Endothelial cell of umbilical vein (primary cell): ENCODE results near the gene BCO1. TPM values are rescaled to one million over a fixed set of nuclear protein-coding genes. Genes with fewer than 3 reads are reported as not detected.

Experiments
- BruUV-seq: library from RNA; stranded (reverse); fragments of 400-500 nt; replicated peaks from 2 replicates; lab custom pipeline; 2021; lab: Mats Ljungman, UMichigan
- CTCF ChIA-PET: fragments of 300-600, 350-600 bp; sonication (Branson Sonifier 250); formaldehyde crosslinking; loops from one replicate; lab custom pipeline; 2021; ENCODE audit warnings: antibody characterized with exemption, inconsistent platforms; lab: Charles Lee
- POLR2A ChIA-PET: fragments of 300-600, 350-600 bp; sonication (Branson Sonifier 250); formaldehyde crosslinking; loops from one replicate; lab custom pipeline; 2021; ENCODE audit warnings: antibody characterized with exemption, inconsistent platforms; lab: Charles Lee
- DNase-seq: peaks from one replicate; pipeline ENCODE4 v3.0.0-alpha.2; 2011; ENCODE audit warnings: low read depth, low spot score
- FAIRE-seq: peaks from 2 replicates; lab custom pipeline; 2011; peaks lifted over from hg19 to GRCh38; lab: Jason Lieb, UNC
- H2AFZ ChIP-seq: 2 replicates; pipeline ENCODE4 v1.6.0; 2012; ENCODE audit warnings: low read depth, low read length, control low read depth, inconsistent platforms
- H3K27ac ChIP-seq: 2 replicates; pipeline ENCODE4 v1.5.1; 2011; ENCODE audit warnings: low read depth, mild to moderate bottlenecking, control low read depth, low read length, moderate library complexity; ENCODE audit not compliant: insufficient read depth
- H3K27me3 ChIP-seq, 2 experiments: 2 replicates each; pipeline versions ENCODE4 v1.6.0 to v1.6.1; 2011; ENCODE audit warnings: low read length in 2 of 2, mixed read lengths in 1 of 2; ENCODE audit not compliant: control insufficient read depth in 2 of 2, insufficient read depth in 2 of 2
- H3K36me3 ChIP-seq, 2 experiments: 2 replicates in 1 of 2; 3 replicates in 1 of 2; pipeline ENCODE4 v1.5.1; 2011; ENCODE audit warnings: low read length in 2 of 2, mild to moderate bottlenecking in 1 of 2, moderate library complexity in 1 of 2; ENCODE audit not compliant: control insufficient read depth in 2 of 2, insufficient read depth in 2 of 2; ENCODE audit errors: extremely low read depth in 1 of 2
- H3K4me1 ChIP-seq: 3 replicates; pipeline ENCODE4 v1.5.1; 2011; ENCODE audit warnings: mild to moderate bottlenecking, low read length; ENCODE audit not compliant: control insufficient read depth, insufficient read depth; ENCODE audit errors: extremely low read depth
- H3K4me2 ChIP-seq: 2 replicates; pipeline ENCODE4 v1.6.1; 2011; ENCODE audit warnings: low read length, control low read depth, mixed read lengths; ENCODE audit not compliant: insufficient read depth
- H3K4me3 ChIP-seq, 3 experiments: fragments of 200-600 bp in 1 of 3; sonication (generic), shearing (Covaris generic) in 1 of 3; replicated peaks in 1 of 3; 2 replicates each; pipeline ENCODE4 v1.5.1; 2011 to 2016; ENCODE audit warnings: control low read depth in 3 of 3, low read length in 3 of 3, mild to moderate bottlenecking in 2 of 3, inconsistent platforms in 1 of 3, low read depth in 1 of 3, moderate library complexity in 1 of 3; ENCODE audit not compliant: insufficient read depth in 1 of 3
- H3K79me2 ChIP-seq: 2 replicates; pipeline ENCODE4 v1.6.0; 2012; ENCODE audit warnings: low read length, inconsistent platforms; ENCODE audit not compliant: control insufficient read depth, insufficient read depth
- H3K9ac ChIP-seq: replicated peaks from 2 replicates; pipeline ENCODE3; 2011; ENCODE audit warnings: low read length, control low read depth; ENCODE audit not compliant: insufficient read depth; ENCODE audit errors: extremely low read depth
- H3K9me1 ChIP-seq: replicated peaks from 3 replicates; pipeline ENCODE4 v1.6.0; 2011; ENCODE audit warnings: mild to moderate bottlenecking, low read length; ENCODE audit not compliant: control insufficient read depth, insufficient read depth; ENCODE audit errors: extremely low read depth
- H3K9me3 ChIP-seq: replicated peaks from 2 replicates; pipeline ENCODE4 v1.5.1; 2012; ENCODE audit warnings: low read length, inconsistent platforms; ENCODE audit not compliant: control insufficient read depth, insufficient read depth
- H4K20me1 ChIP-seq: replicated peaks from 2 replicates; pipeline ENCODE3; 2011; ENCODE audit warnings: mild to moderate bottlenecking, low read length; ENCODE audit not compliant: control insufficient read depth, insufficient read depth; ENCODE audit errors: extremely low read depth
- EZH2 ChIP-seq: IDR thresholded peaks from 2 replicates; pipeline ENCODE4 v1.6.1; 2012; ENCODE audit warnings: borderline replicate concordance, low read depth, mild to moderate bottlenecking, moderate library complexity, low read length, inconsistent platforms; ENCODE audit not compliant: severe bottlenecking
- FOS ChIP-seq: IDR thresholded peaks from 2 replicates; pipeline ENCODE4 v1.6.1; 2011; ENCODE audit warnings: mild to moderate bottlenecking, low read length, moderate library complexity, borderline replicate concordance; ENCODE audit not compliant: insufficient read depth
- GATA2 ChIP-seq: IDR thresholded peaks from 2 replicates; pipeline ENCODE4 v1.7.0; 2011; ENCODE audit warnings: low read depth, mild to moderate bottlenecking, moderate library complexity, mixed read lengths, low read length; ENCODE audit not compliant: insufficient read length, insufficient read depth
- JUN ChIP-seq: IDR thresholded peaks from 2 replicates; pipeline ENCODE4 v1.6.1; 2011; ENCODE audit warnings: borderline replicate concordance, low read depth; ENCODE audit not compliant: insufficient read length, insufficient read depth
- MYC ChIP-seq: IDR thresholded peaks from one replicate; pipeline ENCODE4 v1.6.1; 2011; ENCODE audit warnings: mild to moderate bottlenecking, low read depth, low read length
- POLR2A ChIP-seq: IDR thresholded peaks from 2 replicates; pipeline ENCODE4 v1.6.1; 2012; ENCODE audit warnings: low read depth, mild to moderate bottlenecking, control low read depth, low read length
- POLR2AphosphoS5 ChIP-seq: IDR thresholded peaks from 2 replicates; pipeline ENCODE4 v1.6.1; 2012; ENCODE audit warnings: low read depth, mild to moderate bottlenecking, control low read depth, low read length, moderate library complexity; ENCODE audit not compliant: insufficient read depth
- dilution Hi-C: fragments of 300-500 bp; cut with MboI; formaldehyde crosslinking; loops from one replicate; pipeline ENCODE4 v1.15.0; 2019; ENCODE audit warnings: low sequenced_read_pairs; ENCODE audit not compliant: extremely low pct_ligation_motif_present
- intact Hi-C: fragments of 100-400 bp; cut with micrococcal nuclease; formaldehyde crosslinking; loops from one replicate; pipeline ENCODE4 v1.10.0; 2022
- polyA plus RNA-seq, 4 experiments: library from polyadenylated mRNA; depleted of rRNA in 3 of 4; stranded (reverse) in 3 of 4; unstranded in 1 of 4; fragments of >200 nt; gene quantifications; 2 replicates each; pipeline versions ENCODE4 v1.2.1 to v1.2.3, GENCODE V29; 2011 to 2012; ENCODE audit warnings: missing spikeins in 1 of 4
- total RNA-seq: library from RNA; stranded (reverse); gene quantifications from 2 replicates; pipeline ENCODE4 v1.2.3, GENCODE V29; 2021
- TF ChIP-seq, protein P1 (sequence below): IDR thresholded peaks from 2 replicates; pipeline ENCODE4 v1.6.1; 2011; ENCODE audit not compliant: insufficient read depth, insufficient read length
- TF ChIP-seq, protein P2 (sequence below), 2 donors: IDR thresholded peaks; 1 replicate in 1 of 2; 2 replicates in 1 of 2; pipeline ENCODE4 v1.5.1; 2011; ENCODE audit warnings: low read length in 2 of 2, mild to moderate bottlenecking in 2 of 2, moderate library complexity in 2 of 2, control low read depth in 1 of 2, inconsistent platforms in 1 of 2, low read depth in 1 of 2; ENCODE audit not compliant: insufficient read depth in 1 of 2; ENCODE audit errors: extremely low read depth in 1 of 2

The BCO1 gene
- total and polyA plus RNA-seq, 2 donors (not counting 3 experiments of a cell fraction or from before 2014, with no cell fraction given) = not detected

DNA sequence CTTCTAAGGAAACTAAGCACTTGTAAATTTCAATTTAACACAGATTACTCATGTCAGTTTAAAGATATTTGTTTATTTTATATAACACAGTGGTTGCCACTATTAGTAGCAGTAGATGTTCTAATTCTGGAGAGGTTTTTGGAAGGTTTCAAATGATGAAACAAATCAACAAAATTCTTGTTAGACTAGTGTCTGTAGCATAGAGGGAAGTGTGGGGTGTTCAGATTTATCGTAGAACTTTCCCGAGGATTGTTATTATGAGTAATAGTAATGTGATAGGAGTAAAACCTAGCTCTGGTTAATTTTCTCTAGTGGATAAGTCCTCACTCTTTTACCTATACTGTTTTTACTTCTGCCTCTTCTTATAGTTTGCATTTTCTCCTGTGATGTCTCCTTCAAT is 82.5 kb downstream of the BCO1 start:
- Histone ChIP-seq H3K4me3 (no peak overlapping the region), H3K4me1 (peaks cover under 1% of the 10 kb centered on the region), H3K9me1 (no peaks in the 10 kb centered on the region), H2AFZ (no peak overlapping the region), H4K20me1 (peaks cover 9% of the 10 kb centered on the region), H3K4me2 (no peak overlapping the region), H3K79me2 (peaks cover 63% of the 10 kb centered on the region), H3K9me3 (no peaks in the 10 kb centered on the region), H3K36me3 (no peaks in the 10 kb centered on the region), H3K9ac (no peak overlapping the region), H3K27ac (no peak overlapping the region), H3K27me3 (no peaks in the 10 kb centered on the region)
- dilution Hi-C loops = no loop called here
- ChIA-PET CTCF (no interaction called here), POLR2A (no interaction called here)
- no TSS peak for BruUV-seq
- intact Hi-C loops = no loop called here
- TF ChIP-seq, protein P1, sequence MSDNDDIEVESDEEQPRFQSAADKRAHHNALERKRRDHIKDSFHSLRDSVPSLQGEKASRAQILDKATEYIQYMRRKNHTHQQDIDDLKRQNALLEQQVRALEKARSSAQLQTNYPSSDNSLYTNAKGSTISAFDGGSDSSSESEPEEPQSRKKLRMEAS = no peak
- no peak for TF ChIP-seq GATA2
- no peak for TF ChIP-seq POLR2AphosphoS5
- TF ChIP-seq EZH2 = no peak
- FAIRE-seq (no peak), DNase-seq (no peak)

DNA sequence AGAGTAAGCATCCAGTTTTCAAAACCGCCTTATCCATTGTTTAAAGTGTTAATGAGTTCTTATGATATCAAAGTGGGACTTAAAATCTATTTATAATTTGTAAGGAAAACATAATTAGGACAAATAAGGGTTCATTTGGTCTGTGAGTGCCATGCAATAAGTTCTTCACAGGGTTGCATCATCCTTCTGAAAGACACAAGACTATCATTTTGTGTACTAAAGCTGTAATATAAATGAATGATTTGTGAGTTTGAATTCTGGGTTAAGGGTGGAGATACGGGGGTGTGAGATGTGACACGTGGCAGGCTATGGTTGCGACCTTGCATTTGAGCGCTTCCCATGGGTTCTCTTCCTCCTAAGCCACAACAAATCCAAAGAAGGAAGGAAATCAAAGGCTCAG is 83.0 kb downstream of the BCO1 start:
- Histone ChIP-seq H3K9me3 (no peaks in the 10 kb centered on the region), H3K27ac (no peak overlapping the region), H3K9ac (no peak overlapping the region), H3K27me3 (no peaks in the 10 kb centered on the region), H2AFZ (no peak overlapping the region), H3K79me2 (peaks cover 61% of the 10 kb centered on the region), H3K9me1 (no peaks in the 10 kb centered on the region), H3K4me3 (no peak overlapping the region), H4K20me1 (peaks cover 9% of the 10 kb centered on the region), H3K4me2 (no peak overlapping the region), H3K36me3 (no peaks in the 10 kb centered on the region), H3K4me1 (no peaks in the 10 kb centered on the region)
- dilution Hi-C loops = no loop called here
- FAIRE-seq (no peak), DNase-seq (no peak)
- CTCF ChIA-PET = no interaction called here
- no TSS peak for BruUV-seq
- intact Hi-C loops = no loop called here
- POLR2A ChIA-PET = no interaction called here
- TF ChIP-seq GATA2 = no peak
- no peak for TF ChIP-seq MYC
- no peak for TF ChIP-seq EZH2
- TF ChIP-seq JUN = no peak
- TF ChIP-seq POLR2AphosphoS5 = no peak
- no peak for TF ChIP-seq POLR2A
- TF ChIP-seq FOS = no peak
- TF ChIP-seq, protein P1 = no peak
- TF ChIP-seq, protein P2, sequence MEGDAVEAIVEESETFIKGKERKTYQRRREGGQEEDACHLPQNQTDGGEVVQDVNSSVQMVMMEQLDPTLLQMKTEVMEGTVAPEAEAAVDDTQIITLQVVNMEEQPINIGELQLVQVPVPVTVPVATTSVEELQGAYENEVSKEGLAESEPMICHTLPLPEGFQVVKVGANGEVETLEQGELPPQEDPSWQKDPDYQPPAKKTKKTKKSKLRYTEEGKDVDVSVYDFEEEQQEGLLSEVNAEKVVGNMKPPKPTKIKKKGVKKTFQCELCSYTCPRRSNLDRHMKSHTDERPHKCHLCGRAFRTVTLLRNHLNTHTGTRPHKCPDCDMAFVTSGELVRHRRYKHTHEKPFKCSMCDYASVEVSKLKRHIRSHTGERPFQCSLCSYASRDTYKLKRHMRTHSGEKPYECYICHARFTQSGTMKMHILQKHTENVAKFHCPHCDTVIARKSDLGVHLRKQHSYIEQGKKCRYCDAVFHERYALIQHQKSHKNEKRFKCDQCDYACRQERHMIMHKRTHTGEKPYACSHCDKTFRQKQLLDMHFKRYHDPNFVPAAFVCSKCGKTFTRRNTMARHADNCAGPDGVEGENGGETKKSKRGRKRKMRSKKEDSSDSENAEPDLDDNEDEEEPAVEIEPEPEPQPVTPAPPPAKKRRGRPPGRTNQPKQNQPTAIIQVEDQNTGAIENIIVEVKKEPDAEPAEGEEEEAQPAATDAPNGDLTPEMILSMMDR (IDR thresholded peaks at IDR 0.05; ENCODE audit: extremely low read depth in 1 of 2, insufficient read depth in 1 of 2, low read depth in 1 of 2, low read length in 2 of 2) = no peak
